Uterine smooth muscle cell (primary cell): Measurements from ENCODE around the gene CD83. TPM values are rescaled to one million over a fixed set of nuclear protein-coding genes. Genes with fewer than 3 reads are reported as not detected.

Experiments
- total RNA-seq: library from RNA; depleted of rRNA; stranded (reverse); fragments of >200 nt; gene quantifications from 2 replicates; pipeline ENCODE4 v1.2.3, GENCODE V29; 2014

The CD83 gene
- total RNA-seq, result 1.2 TPM in 2 replicates

GRCh38 chr6:14117158-14118090 is at the start of gene CD83:
TSS of gene CD83 (plus strand) at chr6:14117772. CDS start at chr6:14117812, 40 bp downstream.

Other genes with a start within 250 kb of the CD83 start
- 1.1 and 1.8 TPM in 2 replicates for gene RNF182, start 192.8 kb upstream of the CD83 start, total RNA-seq